CD14-positive monocyte (primary cell): ENCODE data around the gene LDLRAP1. TPM values are rescaled to one million over a fixed set of nuclear protein-coding genes. Genes with fewer than 3 reads are reported as not detected.

Experiments
- DNase-seq, 3 donors: peaks; one replicate each; pipeline ENCODE4 v3.0.0-alpha.2; 2011 to 2022
- H2AFZ ChIP-seq: 2 replicates; pipeline ENCODE4 v1.6.0; 2012; ENCODE audit warnings: mild to moderate bottlenecking, low read depth, low read length, inconsistent platforms; ENCODE audit not compliant: insufficient read depth, poor library complexity, severe bottlenecking
- H3K27ac ChIP-seq, 2 donors: 1 replicate in 1 of 2; 2 replicates in 1 of 2; pipeline ENCODE4 v1.5.1; 2012 to 2013; ENCODE audit warnings: low read length in 2 of 2, control low read depth in 1 of 2, inconsistent platforms in 1 of 2, low read depth in 1 of 2, mild to moderate bottlenecking in 1 of 2
- H3K27me3 ChIP-seq, 2 donors: one replicate each; pipeline versions ENCODE4 v1.6.0 to v1.6.1; 2011 to 2013; ENCODE audit warnings: low read length in 2 of 2; ENCODE audit not compliant: control insufficient read depth in 2 of 2, insufficient read depth in 2 of 2
- H3K36me3 ChIP-seq, 2 donors: replicated peaks in 1 of 2; 1 replicate in 1 of 2; 2 replicates in 1 of 2; pipeline versions ENCODE4 v1.5.1 to v1.6.1; 2012 to 2013; ENCODE audit warnings: low read length in 2 of 2, control low read depth in 1 of 2, inconsistent platforms in 1 of 2, mild to moderate bottlenecking in 1 of 2; ENCODE audit not compliant: insufficient read depth in 2 of 2, control insufficient read depth in 1 of 2
- H3K4me1 ChIP-seq, 2 donors: 1 replicate in 1 of 2; 2 replicates in 1 of 2; pipeline versions ENCODE4 v1.5.1 to v1.6.1; 2012 to 2013; ENCODE audit warnings: low read length in 2 of 2, control low read depth in 1 of 2, inconsistent platforms in 1 of 2, mild to moderate bottlenecking in 1 of 2, moderate library complexity in 1 of 2; ENCODE audit not compliant: insufficient read depth in 2 of 2, control insufficient read depth in 1 of 2
- H3K4me2 ChIP-seq: replicated peaks from 2 replicates; pipeline ENCODE3; 2012; ENCODE audit warnings: low read length, moderate library complexity, mild to moderate bottlenecking; ENCODE audit not compliant: poor library complexity, severe bottlenecking; ENCODE audit errors: extremely low read depth
- H3K4me3 ChIP-seq, 3 experiments: fragments of 200-600 bp in 1 of 3; sonication (generic) in 1 of 3; replicated peaks in 1 of 3; 1 replicate in 2 of 3; 2 replicates in 1 of 3; pipeline ENCODE4 v1.5.1; 2011 to 2013; ENCODE audit warnings: low read length in 3 of 3, mild to moderate bottlenecking in 3 of 3, control low read depth in 2 of 3, low read depth in 2 of 3, inconsistent platforms in 1 of 3, moderate library complexity in 1 of 3
- H3K79me2 ChIP-seq: 2 replicates; pipeline ENCODE4 v1.6.0; 2012; ENCODE audit warnings: mild to moderate bottlenecking, control low read depth, inconsistent platforms, low read length, moderate library complexity; ENCODE audit not compliant: insufficient read depth
- H3K9ac ChIP-seq: 2 replicates; pipeline ENCODE4 v1.6.0; 2017; ENCODE audit warnings: low read length, mild to moderate bottlenecking; ENCODE audit not compliant: insufficient read depth, poor library complexity, severe bottlenecking
- H3K9me3 ChIP-seq, 2 donors: replicated peaks in 1 of 2; 1 replicate in 1 of 2; 2 replicates in 1 of 2; pipeline versions ENCODE4 v1.5.1 to v1.6.1; 2012 to 2013; ENCODE audit warnings: low read length in 2 of 2, control low read depth in 1 of 2; ENCODE audit not compliant: control insufficient read depth in 1 of 2, insufficient read depth in 1 of 2
- H4K20me1 ChIP-seq: 2 replicates; pipeline ENCODE4 v1.6.0; 2012; ENCODE audit warnings: mild to moderate bottlenecking, low read length, control low read depth, moderate library complexity; ENCODE audit not compliant: insufficient read depth
- H3K27ac Mint-ChIP-seq, 7 donors: one replicate each; pipeline ENCODE4 v1.8.0; 2020; ENCODE audit warnings: mild to moderate bottlenecking in 7 of 7, mixed read lengths in 7 of 7, moderate library complexity in 6 of 7, inconsistent platforms in 2 of 7
- H3K27me3 Mint-ChIP-seq, 3 donors: one replicate each; pipeline ENCODE4 v1.8.0; 2021 to 2022; ENCODE audit warnings: low read depth in 3 of 3, mild to moderate bottlenecking in 3 of 3, mixed read lengths in 3 of 3, moderate library complexity in 3 of 3, inconsistent platforms in 1 of 3
- H3K36me3 Mint-ChIP-seq, 2 donors: one replicate each; pipeline ENCODE4 v1.8.0; 2020; ENCODE audit warnings: mixed read lengths in 2 of 2, inconsistent platforms in 1 of 2, mild to moderate bottlenecking in 1 of 2
- H3K4me1 Mint-ChIP-seq: one replicate; pipeline ENCODE4 v1.8.0; 2020; ENCODE audit warnings: mild to moderate bottlenecking, mixed read lengths
- H3K4me3 Mint-ChIP-seq, 2 donors: one replicate each; pipeline ENCODE4 v1.8.0; 2020; ENCODE audit warnings: mild to moderate bottlenecking in 2 of 2, mixed read lengths in 2 of 2, moderate library complexity in 1 of 2
- H3K9me3 Mint-ChIP-seq, 7 donors: one replicate each; pipeline ENCODE4 v1.8.0; 2020 to 2022; ENCODE audit warnings: mixed read lengths in 7 of 7, mild to moderate bottlenecking in 6 of 7, moderate library complexity in 6 of 7, inconsistent platforms in 2 of 7
- CTCF ChIP-seq: fragments of 200-600 bp; IDR thresholded peaks from one replicate; pipeline ENCODE4 v1.8.0; 2022; ENCODE audit warnings: antibody characterized with exemption, mild to moderate bottlenecking
- WGBS: methylation state at CpG from one replicate; pipeline ENCODE4 v1.1.5; 2013; ENCODE audit warnings: missing lambda C conversion rate; ENCODE audit not compliant: insufficient coverage; 5-methylcytosine and 5-hydroxymethylcytosine counted together
- intact Hi-C, 2 donors: fragments of 100-400 bp; cut with micrococcal nuclease; formaldehyde crosslinking; loops; one replicate each; pipeline versions ENCODE4 v1.15.0 to v1.15.1; 2023
- polyA plus RNA-seq, 3 donors: library from polyadenylated mRNA; depleted of rRNA in 1 of 3; unstranded in 2 of 3; stranded (reverse) in 1 of 3; fragments of 300-500 nt in 2 of 3; fragments of >200 nt in 1 of 3; fragmentation: Illumina TruSeq in 2 of 3; gene quantifications; 1 replicate in 2 of 3; 2 replicates in 1 of 3; pipeline ENCODE4 v1.2.3, GENCODE V29; 2012 to 2021

LDLRAP1 gene
- polyA plus RNA-seq, 3 donors, result 12.8 to 18.5 (median 14.6) TPM

DNA sequence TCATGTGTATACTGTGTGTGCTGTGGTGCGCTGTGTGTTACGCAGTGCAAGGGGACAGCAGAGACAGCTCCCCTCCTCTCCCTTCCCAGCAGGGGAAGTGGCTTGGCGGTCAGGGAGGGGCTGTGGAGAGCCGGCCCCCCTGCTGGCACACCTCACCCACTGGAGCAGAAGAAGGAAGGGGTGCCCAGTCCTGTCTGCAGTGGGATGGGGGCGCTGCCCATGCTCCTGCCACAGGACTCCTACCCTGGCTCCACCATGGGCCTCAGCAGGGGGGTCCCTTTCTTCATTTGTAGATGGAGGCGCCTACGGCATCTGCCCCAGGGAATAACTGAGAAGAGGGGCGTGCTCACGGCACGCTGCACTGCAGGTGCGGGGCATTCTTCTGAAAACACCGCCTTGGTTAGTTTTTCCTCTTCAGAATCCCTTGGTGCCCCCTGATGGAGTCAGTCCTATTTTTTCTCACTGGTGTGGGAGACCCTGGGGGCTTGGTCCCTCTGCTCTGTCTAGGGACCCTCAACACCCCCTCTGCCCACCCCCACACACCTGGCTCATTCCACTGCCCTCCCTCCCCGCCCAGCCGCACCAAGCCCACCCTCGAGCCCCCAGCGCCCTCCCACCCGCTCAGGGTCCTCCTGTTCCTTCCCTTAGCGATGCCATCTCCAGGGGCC, 13.8 kb upstream of the LDLRAP1 start:
- intact Hi-C loops, result loop anchor here in 1 of 2 donors (10.0 kb wide), 1 partner anchor 245 kb away; no protein-coding TSS in a partner anchor
- no peak overlapping the region for H3K27ac Mint-ChIP-seq

More for the DNA sequence above, 13.8 kb upstream of the LDLRAP1 start:
- no peak overlapping the region for H3K4me3 ChIP-seq
- Mint-ChIP-seq H3K27me3 (peaks cover 0 to 3% (median 2%) of the 10 kb centered on the region in 3 donors), H3K4me1 (no peaks in the 10 kb centered on the region), H3K9me3 (peaks cover 1 to 7% (median 4%) of the 10 kb centered on the region in 7 donors), H3K36me3 (no peaks in the 10 kb centered on the region), H3K4me3 (no peak overlapping the region)
- H3K9me3 ChIP-seq, result peaks cover 0 to 4% of the 10 kb centered on the region in 2 donors
- H3K9ac ChIP-seq, result no peak overlapping the region
- 84% methylated on average over 6 of the region's 18 CpGs for WGBS
- no peak for DNase-seq
- H3K4me2 ChIP-seq, result no peak overlapping the region
- no peaks in the 10 kb centered on the region for H3K79me2 ChIP-seq
- H4K20me1 ChIP-seq, result no peaks in the 10 kb centered on the region
- H3K27ac ChIP-seq, result no peak overlapping the region
- no peaks in the 10 kb centered on the region for H3K27me3 ChIP-seq
- TF ChIP-seq CTCF, result no peak
- H3K4me1 ChIP-seq, result no peaks in the 10 kb centered on the region
- H2AFZ ChIP-seq, result no peak overlapping the region
- no peaks in the 10 kb centered on the region for H3K36me3 ChIP-seq
